ENCODE measurements around the gene F10. TPM values are rescaled to one million over a fixed set of nuclear protein-coding genes. Genes with fewer than 3 reads are reported as not detected.

Gene F10
- total RNA-seq, 1 experiment from 2014 or later, result not detected

GRCh38 chr13:113183450-113184129 lies 61.0 kb downstream of the F10 start:
- H3K36me3 Mint-ChIP-seq (ENCODE audit: insufficient read depth, unreplicated experiment), result peaks cover 81% of the 10 kb centered on the region
- no peak for TF ChIP-seq CTCF (IDR thresholded peaks at IDR 0.05; ENCODE audit: unreplicated experiment)
- ChIA-PET POLR2A (interaction anchor here (1.7 kb wide), 1 partner anchor 25 kb away, joined by 4 read pairs; the partner anchor contains the start of genes CUL4A and PCID2), CTCF (interaction anchor here (1.3 kb wide), 1 partner anchor 9 kb away, joined by 3 read pairs; no protein-coding TSS in a partner anchor)
- DNase-seq (ENCODE audit: unreplicated experiment), result no peak
- H3K27me3 Mint-ChIP-seq (ENCODE audit: insufficient read depth, unreplicated experiment), result no peaks in the 10 kb centered on the region
- no peaks in the 10 kb centered on the region for H3K9me3 Mint-ChIP-seq (ENCODE audit: unreplicated experiment)
- intact Hi-C loops (cut with micrococcal nuclease), result no loop called here
- H3K4me1 Mint-ChIP-seq (ENCODE audit: insufficient read depth, unreplicated experiment), result peaks cover 8% of the 10 kb centered on the region
- no peak overlapping the region for H3K27ac Mint-ChIP-seq (ENCODE audit: low read depth, unreplicated experiment)
- no peak overlapping the region for H3K4me3 Mint-ChIP-seq (ENCODE audit: unreplicated experiment)
- no TSS peak for BruUV-seq (replicated peaks)

GRCh38 chr13:113184568-113185440 lies 62.2 kb downstream of the F10 start:
- CTCF ChIA-PET, result interaction anchor here (0.6 to 1.3 kb wide), 5 partner anchors 11 to 151 kb away, joined by 3 to 6 read pairs (median 3); partner anchors contain the start of gene LAMP1
- intact Hi-C loops (cut with micrococcal nuclease), result no loop called here
- no peaks in the 10 kb centered on the region for H3K9me3 Mint-ChIP-seq (ENCODE audit: unreplicated experiment)
- no peak for TF ChIP-seq CTCF (IDR thresholded peaks at IDR 0.05; ENCODE audit: unreplicated experiment)
- no TSS peak for BruUV-seq (replicated peaks)
- H3K4me3 Mint-ChIP-seq (ENCODE audit: unreplicated experiment), result no peak overlapping the region
- H3K27me3 Mint-ChIP-seq (ENCODE audit: insufficient read depth, unreplicated experiment), result no peaks in the 10 kb centered on the region
- peaks cover 81% of the 10 kb centered on the region for H3K36me3 Mint-ChIP-seq (ENCODE audit: insufficient read depth, unreplicated experiment)
- peaks cover 8% of the 10 kb centered on the region for H3K4me1 Mint-ChIP-seq (ENCODE audit: insufficient read depth, unreplicated experiment)
- H3K27ac Mint-ChIP-seq (ENCODE audit: low read depth, unreplicated experiment), result no peak overlapping the region
- DNase-seq (ENCODE audit: unreplicated experiment), result no peak
- POLR2A ChIA-PET, result interaction anchor here (3.1 kb wide), 1 partner anchor 23 kb away, joined by 41 read pairs; the partner anchor contains the start of genes CUL4A and PCID2

GRCh38 chr13:113186061-113186900 lies 63.7 kb downstream of the F10 start:
- no peak for TF ChIP-seq CTCF (IDR thresholded peaks at IDR 0.05; ENCODE audit: unreplicated experiment)
- CTCF ChIA-PET, result interaction anchor here (0.6 to 1.1 kb wide), 3 partner anchors 152 to 285 kb away, joined by 3 to 4 read pairs (median 4); no protein-coding TSS in a partner anchor
- H3K27me3 Mint-ChIP-seq (ENCODE audit: insufficient read depth, unreplicated experiment), result no peaks in the 10 kb centered on the region
- H3K4me3 Mint-ChIP-seq (ENCODE audit: unreplicated experiment), result no peak overlapping the region
- H3K36me3 Mint-ChIP-seq (ENCODE audit: insufficient read depth, unreplicated experiment), result peaks cover 83% of the 10 kb centered on the region
- peaks cover 8% of the 10 kb centered on the region for H3K4me1 Mint-ChIP-seq (ENCODE audit: insufficient read depth, unreplicated experiment)
- intact Hi-C loops (cut with micrococcal nuclease), result no loop called here
- no peaks in the 10 kb centered on the region for H3K9me3 Mint-ChIP-seq (ENCODE audit: unreplicated experiment)
- no TSS peak for BruUV-seq (replicated peaks)
- no peak for DNase-seq (ENCODE audit: unreplicated experiment)
- peak overlapping the region; percentile 43 for H3K27ac Mint-ChIP-seq (ENCODE audit: low read depth, unreplicated experiment)
- POLR2A ChIA-PET, result interaction anchor here (1.3 to 3.1 kb wide), 5 partner anchors 7 to 32 kb away, joined by 3 to 41 read pairs (median 6); partner anchors contain the start of genes CUL4A and PCID2
